ENCODE data around the gene CDCA4.

DNA sequence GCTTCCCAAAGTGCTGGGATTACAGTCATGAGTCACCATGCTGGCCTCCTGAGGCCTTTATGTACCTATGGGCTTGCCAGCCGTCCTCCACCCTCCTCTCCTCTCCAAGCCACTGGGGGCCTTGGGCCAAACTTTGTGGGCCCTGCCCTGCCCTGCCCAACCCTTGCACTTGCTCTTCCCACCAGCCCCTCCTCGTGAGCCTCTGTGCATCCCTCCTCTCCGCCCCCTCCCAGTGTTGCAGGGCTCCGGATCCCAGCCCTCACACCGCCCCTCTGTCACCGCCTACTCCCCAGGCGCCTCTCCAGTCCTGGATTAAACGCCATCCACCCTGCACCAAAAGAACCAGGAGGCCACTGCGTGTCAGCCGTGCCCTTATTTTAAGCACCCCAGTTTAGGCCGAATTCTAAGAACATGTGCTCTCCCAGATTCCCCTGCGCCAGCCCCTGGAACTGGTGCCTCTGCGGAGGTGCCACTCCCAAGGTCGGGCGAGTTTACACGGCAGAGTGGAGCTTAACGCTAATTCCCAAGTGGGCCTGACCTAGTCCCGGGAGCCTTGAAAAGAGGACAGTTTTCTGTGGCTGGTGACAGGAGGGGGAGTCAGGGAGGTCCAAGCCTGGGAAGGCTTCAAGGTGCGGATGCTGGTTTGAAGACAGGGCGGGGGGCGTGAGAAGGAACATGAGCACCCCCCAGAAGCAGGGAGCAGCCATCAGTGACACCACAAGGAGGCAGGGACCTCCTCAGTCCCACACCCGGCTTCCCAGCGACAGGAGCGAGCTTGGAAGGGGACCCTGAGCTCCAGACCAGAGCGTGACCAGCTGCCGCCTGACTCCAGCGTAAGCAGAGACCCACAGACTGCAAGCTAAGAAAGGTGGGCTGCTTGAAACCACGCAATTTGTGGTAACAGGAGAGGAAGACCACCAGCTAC, 21.2 kb upstream of the CDCA4 start:
- TF ChIP-seq, protein P1, sequence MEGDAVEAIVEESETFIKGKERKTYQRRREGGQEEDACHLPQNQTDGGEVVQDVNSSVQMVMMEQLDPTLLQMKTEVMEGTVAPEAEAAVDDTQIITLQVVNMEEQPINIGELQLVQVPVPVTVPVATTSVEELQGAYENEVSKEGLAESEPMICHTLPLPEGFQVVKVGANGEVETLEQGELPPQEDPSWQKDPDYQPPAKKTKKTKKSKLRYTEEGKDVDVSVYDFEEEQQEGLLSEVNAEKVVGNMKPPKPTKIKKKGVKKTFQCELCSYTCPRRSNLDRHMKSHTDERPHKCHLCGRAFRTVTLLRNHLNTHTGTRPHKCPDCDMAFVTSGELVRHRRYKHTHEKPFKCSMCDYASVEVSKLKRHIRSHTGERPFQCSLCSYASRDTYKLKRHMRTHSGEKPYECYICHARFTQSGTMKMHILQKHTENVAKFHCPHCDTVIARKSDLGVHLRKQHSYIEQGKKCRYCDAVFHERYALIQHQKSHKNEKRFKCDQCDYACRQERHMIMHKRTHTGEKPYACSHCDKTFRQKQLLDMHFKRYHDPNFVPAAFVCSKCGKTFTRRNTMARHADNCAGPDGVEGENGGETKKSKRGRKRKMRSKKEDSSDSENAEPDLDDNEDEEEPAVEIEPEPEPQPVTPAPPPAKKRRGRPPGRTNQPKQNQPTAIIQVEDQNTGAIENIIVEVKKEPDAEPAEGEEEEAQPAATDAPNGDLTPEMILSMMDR (conservative IDR thresholded peaks at IDR 0.05), result no peak
- no peak for TF ChIP-seq EZH2 (IDR thresholded peaks at IDR 0.05; ENCODE audit: low read depth)
